K562 treated with DMSO at 1 percent for 48 hours (cell line): ENCODE measurements around the gene BCORL1. TPM values are rescaled to one million over a fixed set of nuclear protein-coding genes. Genes with fewer than 3 reads are reported as not detected.

Experiments
- total RNA-seq: library from RNA; unstranded; fragments of 300-600 nt; gene quantifications from 2 replicates; pipeline ENCODE4 v1.2.3, GENCODE V29; 2022; ENCODE audit warnings: low replicate concordance; ENCODE audit errors: extremely low read depth

Gene BCORL1
- total RNA-seq, result not detected in 2 replicates

DNA sequence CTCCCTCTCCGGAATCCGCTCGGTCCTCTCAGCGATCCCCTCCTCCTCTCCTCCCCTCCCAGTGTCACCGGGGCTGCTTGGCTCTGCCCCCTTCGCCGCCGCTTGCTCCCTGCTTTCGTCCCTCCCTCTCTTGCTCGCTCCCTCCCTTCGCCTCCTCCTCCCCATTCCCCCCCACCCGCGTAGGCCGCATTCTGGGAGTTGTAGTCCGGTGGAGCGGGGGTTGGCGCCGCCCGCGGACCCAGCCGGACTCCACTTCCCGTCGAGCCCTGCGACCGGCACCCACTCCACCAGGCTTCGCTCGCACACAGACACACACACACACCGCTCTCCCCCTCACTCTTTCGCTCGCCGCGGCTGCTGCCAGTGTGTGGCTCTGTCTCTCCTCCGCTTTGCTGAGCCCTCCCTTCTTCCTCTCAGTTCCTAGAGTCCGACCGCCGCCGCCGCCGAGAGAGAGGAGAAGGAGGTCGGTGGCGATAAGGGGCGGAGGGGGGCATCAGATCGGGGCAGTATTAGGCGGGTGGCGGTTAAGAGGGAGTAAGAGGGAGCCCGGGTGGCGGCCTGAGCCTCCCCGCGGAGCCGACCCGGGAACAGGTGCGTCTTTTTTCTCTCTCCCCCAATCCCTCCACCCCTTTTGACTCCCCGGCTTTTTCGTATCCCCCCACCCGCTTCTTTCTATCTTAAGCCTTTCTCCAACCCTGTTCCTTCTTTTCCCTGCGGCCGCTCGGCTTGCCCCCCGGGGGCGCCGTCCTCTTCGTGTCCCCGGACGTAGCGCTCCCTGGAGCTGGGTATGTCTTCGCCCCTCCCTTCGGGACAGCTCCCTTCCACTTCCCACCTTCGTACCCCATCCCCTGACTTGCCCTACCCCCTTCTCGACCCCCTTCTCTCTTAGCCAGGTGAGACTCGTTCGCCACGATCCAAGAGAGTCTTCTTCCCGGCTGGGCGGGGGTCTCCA lies at the start of gene BCORL1:
BCORL1 (plus strand) TSS at position 336 of the 952 bp plus-strand sequence. CDS start 22,597 bp downstream, outside the sequence.

Other genes starting within 250 kb of the BCORL1 start
- gene XPNPEP2, start 243.7 kb upstream of the BCORL1 start, total RNA-seq, result not detected in 2 replicates
- gene SASH3, start 202.7 kb upstream of the BCORL1 start, total RNA-seq, result not detected in 2 replicates
- not detected in 2 replicates for gene ZDHHC9, start 138.7 kb upstream of the BCORL1 start, total RNA-seq
- gene UTP14A, start 76.5 kb upstream of the BCORL1 start, total RNA-seq, result not detected in 2 replicates
- gene ELF4, start 127.9 kb downstream of the BCORL1 start, total RNA-seq, result 93.7 TPM in 1 of 2 replicates, not detected in the other
- gene AIFM1, start 183.2 kb downstream of the BCORL1 start, total RNA-seq, result not detected in 2 replicates
- gene RAB33A, start 189.3 kb downstream of the BCORL1 start, total RNA-seq, result not detected in 2 replicates